Measurements from ENCODE around the gene CNTFR.

CNTFR gene

DNA sequence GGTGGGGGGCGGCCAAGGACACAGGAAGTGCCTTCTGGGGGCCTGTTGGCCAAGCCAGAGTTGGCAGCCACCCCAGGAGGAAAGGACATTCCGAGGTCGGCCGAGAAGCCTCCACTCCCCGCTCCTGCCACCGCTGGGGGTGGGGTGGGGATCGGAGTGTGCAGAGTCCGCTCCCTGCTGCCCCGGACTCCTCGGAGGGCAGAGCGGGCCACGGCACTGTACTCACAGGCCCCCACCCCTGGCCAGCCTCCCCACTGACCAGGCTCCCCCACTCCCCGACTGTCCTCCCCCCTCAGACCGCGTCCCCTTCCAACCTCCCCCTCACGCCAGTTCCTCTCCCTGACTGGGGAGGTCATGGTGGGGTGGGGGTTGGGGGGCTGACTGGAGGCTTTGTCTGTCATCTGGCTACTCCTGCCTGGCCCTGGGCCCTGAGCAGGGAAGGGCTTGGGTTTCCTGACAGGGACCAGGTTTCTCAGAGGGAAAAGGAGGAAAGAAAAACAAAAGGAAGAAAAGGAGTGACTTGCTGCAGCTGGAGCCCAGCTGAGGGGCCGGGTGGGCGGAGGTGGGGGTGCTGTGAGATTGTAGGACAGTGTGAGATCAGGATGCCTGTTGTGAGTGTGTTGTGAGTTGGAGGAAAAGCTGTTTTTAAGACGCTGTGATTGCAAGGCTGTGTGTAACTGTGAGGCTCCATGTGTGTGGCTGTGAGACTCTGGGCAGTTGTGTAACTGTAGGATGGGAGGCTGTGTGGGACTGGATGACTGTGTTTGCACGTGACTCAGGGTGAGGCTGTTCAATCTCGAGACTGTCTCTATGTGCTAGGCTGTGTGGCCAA lies 29.7 kb downstream of the CNTFR start:
- no peak overlapping the region for H3K4me3 ChIP-seq (ENCODE audit: low read depth, low read length)
- no peak for TF ChIP-seq CTCF (IDR thresholded peaks at IDR 0.05; ENCODE audit: borderline replicate concordance, insufficient read depth, low read depth, low read length)

DNA sequence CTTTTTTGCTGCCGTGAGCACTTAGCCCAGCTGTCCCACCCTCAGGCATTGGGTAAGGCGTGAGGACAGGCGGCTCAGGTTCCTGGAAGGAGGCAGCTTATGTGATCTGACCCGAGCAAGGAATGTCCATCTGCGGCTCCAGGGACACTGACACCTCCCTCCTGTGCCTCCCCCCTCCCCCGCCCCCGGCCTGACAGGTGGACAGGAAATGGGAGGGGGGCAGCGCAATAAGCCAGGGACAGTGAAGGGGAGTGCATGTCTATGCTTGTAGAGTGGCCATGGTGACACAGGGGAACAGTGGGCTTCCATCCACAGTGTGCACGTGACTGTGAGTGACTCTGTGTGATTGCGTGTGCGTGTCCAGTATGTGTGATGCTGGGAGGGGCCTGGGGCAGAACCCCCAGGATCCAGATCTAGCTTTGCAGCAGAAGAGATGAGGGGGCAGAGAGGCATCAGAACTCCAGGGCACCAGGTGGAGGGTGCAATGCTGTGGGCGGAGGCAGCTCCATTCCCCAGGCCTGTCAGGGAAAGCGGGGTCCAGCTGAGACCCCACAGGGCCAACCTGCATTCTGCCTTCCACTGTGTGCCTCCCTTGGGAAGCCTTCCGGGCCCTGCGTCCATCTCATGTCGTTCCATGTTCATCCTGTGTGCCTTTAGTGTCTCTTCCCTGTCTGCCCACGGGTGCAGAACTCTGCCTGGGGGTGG lies 30.5 kb downstream of the CNTFR start:
- no peak overlapping the region for H3K4me3 ChIP-seq (ENCODE audit: low read depth, low read length)
- no peak for TF ChIP-seq CTCF (IDR thresholded peaks at IDR 0.05; ENCODE audit: borderline replicate concordance, insufficient read depth, low read depth, low read length)

DNA sequence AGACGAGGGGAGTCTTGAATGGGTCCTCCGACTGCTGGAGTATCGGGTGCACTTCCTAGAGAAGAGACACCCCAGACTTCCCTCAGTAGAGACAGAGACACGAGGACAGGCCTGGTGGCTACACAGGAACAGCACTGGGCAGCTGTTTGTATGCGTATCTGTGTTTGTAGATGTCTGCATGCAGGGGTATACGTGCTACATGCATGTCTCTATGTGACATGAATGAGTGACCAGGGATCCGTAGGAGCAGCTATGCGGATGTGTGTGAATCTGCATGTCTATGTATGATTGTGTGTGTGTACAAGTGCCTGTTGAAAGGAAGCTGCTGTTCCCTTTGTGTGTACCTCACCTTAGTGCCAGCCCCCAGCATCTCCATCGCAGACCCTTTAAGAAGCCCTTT lies 31.2 kb downstream of the CNTFR start:
- no peak overlapping the region for H3K4me3 ChIP-seq (ENCODE audit: low read depth, low read length)
- no peak for TF ChIP-seq CTCF (IDR thresholded peaks at IDR 0.05; ENCODE audit: borderline replicate concordance, insufficient read depth, low read depth, low read length)

- no peak for TF ChIP-seq CTCF (IDR thresholded peaks at IDR 0.05; ENCODE audit: borderline replicate concordance, insufficient read depth, low read depth, low read length)
These were observed 31.9 kb downstream of the CNTFR start for GRCh38 chr9:34557426-34558321.

GRCh38 chr9:34556949-34557348 lies 32.6 kb downstream of the CNTFR start:
- TF ChIP-seq CTCF (IDR thresholded peaks at IDR 0.05; ENCODE audit: borderline replicate concordance, insufficient read depth, low read depth, low read length) = no peak
- no peak overlapping the region for H3K4me3 ChIP-seq (ENCODE audit: low read depth, low read length)

More at GRCh38 chr9:34557426-34558321, 31.9 kb downstream of the CNTFR start:
- H3K4me3 ChIP-seq (ENCODE audit: low read depth, low read length) = no peak overlapping the region

DNA sequence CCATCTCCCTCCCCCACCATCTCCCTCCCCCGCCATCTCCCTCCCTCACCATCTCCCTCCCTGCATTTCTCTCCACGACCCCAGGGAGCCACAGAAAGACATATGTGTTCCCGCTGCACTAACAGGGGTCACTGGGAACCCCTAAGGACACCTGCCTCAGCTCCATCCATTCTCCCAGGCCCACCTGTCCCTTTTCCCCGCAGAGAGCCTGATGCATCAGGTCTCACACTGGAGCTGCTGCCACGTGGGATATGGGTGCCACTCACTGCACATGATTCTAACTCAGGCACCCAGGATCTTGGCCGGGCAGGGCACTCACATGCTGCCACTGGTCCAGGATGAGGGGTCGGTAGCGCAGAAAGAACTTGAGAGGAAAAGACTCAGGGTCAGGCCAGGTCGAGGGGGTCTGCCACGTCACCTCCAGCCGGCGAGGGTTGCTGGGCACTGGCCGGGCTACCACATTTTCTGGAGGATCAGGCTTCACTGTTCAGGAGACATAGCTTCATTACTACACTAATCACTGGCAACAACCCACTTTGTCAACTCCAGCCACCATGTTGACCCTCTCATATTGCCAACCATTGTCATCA lies 33.5 kb downstream of the CNTFR start:
- no peak for TF ChIP-seq CTCF (IDR thresholded peaks at IDR 0.05; ENCODE audit: borderline replicate concordance, insufficient read depth, low read depth, low read length)
- H3K4me3 ChIP-seq (ENCODE audit: low read depth, low read length) = no peak overlapping the region
